Tibial nerve (tissue), 4 donors: ENCODE measurements around the gene HSCB. TPM values are rescaled to one million over a fixed set of nuclear protein-coding genes. Genes with fewer than 3 reads are reported as not detected.

Experiments used
- DNase-seq, 2 donors: peaks; one replicate each; pipeline ENCODE4 v3.0.0-alpha.2; 2019; ENCODE audit warnings: low spot score in 2 of 2
- H3K27ac ChIP-seq, 4 donors: fragments of 200-600 bp; sonication (generic) in 3 of 4; one replicate each; pipeline ENCODE4 v1.5.1; 2017 to 2019; ENCODE audit warnings: mild to moderate bottlenecking in 1 of 4
- H3K27me3 ChIP-seq, 2 donors: fragments of 200-600 bp; sonication (generic) in 1 of 2; one replicate each; pipeline versions ENCODE4 v1.5.1 to v1.6.0; 2017 to 2019
- H3K36me3 ChIP-seq, 3 donors: fragments of 200-600 bp; sonication (generic); one replicate each; pipeline ENCODE4 v1.5.1; 2018 to 2019
- H3K4me1 ChIP-seq, 4 donors: fragments of 200-600 bp; sonication (generic) in 3 of 4; one replicate each; pipeline ENCODE4 v1.5.1; 2017 to 2019
- H3K4me3 ChIP-seq, 4 donors: fragments of 200-600 bp; sonication (generic) in 3 of 4; one replicate each; pipeline ENCODE4 v1.5.1; 2017 to 2019; ENCODE audit warnings: mild to moderate bottlenecking in 1 of 4, moderate library complexity in 1 of 4
- H3K9me3 ChIP-seq, 4 donors: fragments of 200-600 bp; sonication (generic) in 3 of 4; one replicate each; pipeline ENCODE4 v1.5.1; 2017 to 2019
- CTCF ChIP-seq, 5 experiments: fragments of 200-600 bp in 3 of 5; fragments of 450-650 bp in 2 of 5; sonication (generic) in 3 of 5; IDR thresholded peaks; one replicate each; pipeline ENCODE4 v1.5.1; 2016 to 2019; ENCODE audit warnings: antibody characterized with exemption in 5 of 5, mild to moderate bottlenecking in 3 of 5, moderate library complexity in 2 of 5
- EP300 ChIP-seq, 2 donors: sonication (generic); formaldehyde crosslinking; IDR thresholded peaks; one replicate each; pipeline ENCODE4 v1.6.1; 2017; ENCODE audit warnings: antibody characterized with exemption in 2 of 2, mild to moderate bottlenecking in 1 of 2
- POLR2A ChIP-seq, 2 donors: fragments of 450-650 bp; IDR thresholded peaks; one replicate each; pipeline ENCODE4 v1.6.1; 2017; ENCODE audit warnings: antibody characterized with exemption in 2 of 2, mild to moderate bottlenecking in 2 of 2, moderate library complexity in 2 of 2
- WGBS, 2 donors: methylation state at CpG; one replicate each; pipeline ENCODE4 v1.1.5; 2018; 5-methylcytosine and 5-hydroxymethylcytosine counted together
- total RNA-seq, 4 donors: library from RNA; depleted of rRNA; stranded (reverse); fragments of >200 nt; gene quantifications; one replicate each; pipeline ENCODE4 v1.1.0, GENCODE V29; 2016

Gene HSCB
- total RNA-seq, 4 donors from 2014 or later: 20.0 to 38.7 (median 27.0) TPM

GRCh38 chr22:28768701-28769393 lies 27.0 kb downstream of the HSCB start:
- Histone ChIP-seq H3K4me1 (peaks cover 0 to 5% (median 2%) of the 10 kb centered on the region in 4 donors), H3K4me3 (no peak overlapping the region), H3K9me3 (peaks cover 0 to 8% (median 0%) of the 10 kb centered on the region in 4 donors), H3K27me3 (no peaks in the 10 kb centered on the region), H3K27ac (no peak overlapping the region), H3K36me3 (no peaks in the 10 kb centered on the region)
- TF ChIP-seq POLR2A (IDR thresholded peaks at IDR 0.05) (no peak), CTCF (IDR thresholded peaks at IDR 0.05) (no peak), EP300 (IDR thresholded peaks at IDR 0.05) (no peak)
- DNase-seq: no peak
- WGBS, 2 donors: 82 to 93% methylated on average over 6 of the region's 6 CpGs

DNA sequence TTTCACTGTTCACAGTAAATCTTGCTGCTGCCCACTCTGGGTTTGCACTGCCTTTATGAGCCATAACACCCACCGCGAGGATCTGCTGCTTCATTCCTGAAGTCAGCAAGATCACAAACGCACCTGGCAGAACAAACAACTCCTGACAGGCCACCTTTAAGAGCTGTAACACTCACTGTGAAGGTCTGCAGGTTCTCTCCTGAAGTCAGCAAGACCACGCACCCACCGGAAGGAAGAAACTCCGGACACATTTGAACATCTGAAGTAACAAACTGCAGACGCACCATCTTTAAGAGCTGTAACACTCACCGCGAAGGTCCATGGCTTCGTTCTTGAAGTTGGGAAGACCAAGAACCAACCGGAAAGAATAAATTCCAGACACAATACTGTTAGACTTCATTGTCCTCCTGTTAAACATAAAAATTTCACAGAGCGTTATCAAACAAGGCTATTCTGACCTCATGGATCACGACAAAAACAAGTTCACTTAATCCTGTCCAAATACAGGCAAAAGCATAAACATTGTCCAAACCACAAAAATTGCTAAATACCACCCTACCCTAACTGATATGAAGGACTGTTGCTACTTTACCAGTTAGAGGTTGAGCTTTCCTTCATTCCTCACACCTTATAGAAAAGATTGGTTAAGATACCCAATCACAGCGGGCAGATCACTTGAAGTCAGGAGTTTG lies 27.7 kb downstream of the HSCB start:
- peaks cover 0 to 12% (median 9%) of the 10 kb centered on the region in 4 donors for H3K4me1 ChIP-seq
- no peaks in the 10 kb centered on the region for H3K27me3 ChIP-seq
- peaks cover 0 to 8% (median 0%) of the 10 kb centered on the region in 4 donors for H3K9me3 ChIP-seq
- TF ChIP-seq POLR2A (IDR thresholded peaks at IDR 0.05) (no peak), EP300 (IDR thresholded peaks at IDR 0.05) (no peak), CTCF (IDR thresholded peaks at IDR 0.05) (no peak)
- 88 to 89% methylated on average over 14 of the region's 14 CpGs for WGBS, 2 donors
- no peak overlapping the region for H3K27ac ChIP-seq
- H3K36me3 ChIP-seq: no peaks in the 10 kb centered on the region
- no peak overlapping the region for H3K4me3 ChIP-seq
- no peak for DNase-seq

- Histone ChIP-seq H3K4me3 (no peak overlapping the region), H3K27ac (no peak overlapping the region), H3K36me3 (peaks cover 0 to 16% (median 0%) of the 10 kb centered on the region in 3 donors), H3K9me3 (peaks cover 0 to 8% (median 0%) of the 10 kb centered on the region in 4 donors), H3K27me3 (no peaks in the 10 kb centered on the region), H3K4me1 (peaks cover 0 to 25% (median 12%) of the 10 kb centered on the region in 4 donors)
- TF ChIP-seq POLR2A (IDR thresholded peaks at IDR 0.05) (no peak), CTCF (IDR thresholded peaks at IDR 0.05) (no peak), EP300 (IDR thresholded peaks at IDR 0.05) (no peak)
- no peak for DNase-seq
- 68 to 70% methylated on average over 5 of the region's 5 CpGs for WGBS, 2 donors
Observed at GRCh38 chr22:28771195-28771791, 29.5 kb downstream of the HSCB start.

GRCh38 chr22:28772633-28773460 lies 31.0 kb downstream of the HSCB start, which contains the start of gene CCDC117:
CCDC117 (plus strand) TSS chr22:28772695; CDS start chr22:28772850, 155 bp downstream.
- H3K4me1 ChIP-seq: peaks cover 0 to 28% (median 12%) of the 10 kb centered on the region in 4 donors
- TF ChIP-seq POLR2A (IDR thresholded peaks at IDR 0.05) (peak; percentile 77 to 94), EP300 (IDR thresholded peaks at IDR 0.05) (peak; percentile 86 to 97), CTCF (IDR thresholded peaks at IDR 0.05) (peak; percentile 9 to 86 (median 46))

More at GRCh38 chr22:28772633-28773460, 31.0 kb downstream of the HSCB start, which contains the start of gene CCDC117:
- peak within 1 kb of the TSS; percentile 97 to 99 (median 99) for H3K27ac ChIP-seq
- H3K27me3 ChIP-seq: no peaks in the 10 kb centered on the region
- DNase-seq: peak; percentile 93 to 96
- 1% methylated on average over 28 to 51 of the region's 92 CpGs for WGBS, 2 donors
- peaks cover 0 to 31% (median 0%) of the 10 kb centered on the region in 3 donors for H3K36me3 ChIP-seq
- H3K9me3 ChIP-seq: peaks cover 0 to 8% (median 0%) of the 10 kb centered on the region in 4 donors
- H3K4me3 ChIP-seq: peak within 1 kb of the TSS; percentile 66 to 99 (median 88)
